PC-3 (cell line): ENCODE results near the gene SNAP23.

Source experiments
- EZH2phosphoT487 ChIP-seq: fragments of 300-600 bp; sonication (generic); IDR thresholded peaks from 2 replicates; pipeline ENCODE4 v1.6.1; 2018; ENCODE audit warnings: mild to moderate bottlenecking, antibody characterized with exemption, low read length, borderline replicate concordance
- TF ChIP-seq, protein P1 (sequence below): fragments of 300-600 bp; sonication (generic); conservative IDR thresholded peaks from 2 replicates; pipeline ENCODE4 v1.5.1; 2017; ENCODE audit warnings: antibody characterized with exemption, low read depth, mild to moderate bottlenecking, low read length

DNA sequence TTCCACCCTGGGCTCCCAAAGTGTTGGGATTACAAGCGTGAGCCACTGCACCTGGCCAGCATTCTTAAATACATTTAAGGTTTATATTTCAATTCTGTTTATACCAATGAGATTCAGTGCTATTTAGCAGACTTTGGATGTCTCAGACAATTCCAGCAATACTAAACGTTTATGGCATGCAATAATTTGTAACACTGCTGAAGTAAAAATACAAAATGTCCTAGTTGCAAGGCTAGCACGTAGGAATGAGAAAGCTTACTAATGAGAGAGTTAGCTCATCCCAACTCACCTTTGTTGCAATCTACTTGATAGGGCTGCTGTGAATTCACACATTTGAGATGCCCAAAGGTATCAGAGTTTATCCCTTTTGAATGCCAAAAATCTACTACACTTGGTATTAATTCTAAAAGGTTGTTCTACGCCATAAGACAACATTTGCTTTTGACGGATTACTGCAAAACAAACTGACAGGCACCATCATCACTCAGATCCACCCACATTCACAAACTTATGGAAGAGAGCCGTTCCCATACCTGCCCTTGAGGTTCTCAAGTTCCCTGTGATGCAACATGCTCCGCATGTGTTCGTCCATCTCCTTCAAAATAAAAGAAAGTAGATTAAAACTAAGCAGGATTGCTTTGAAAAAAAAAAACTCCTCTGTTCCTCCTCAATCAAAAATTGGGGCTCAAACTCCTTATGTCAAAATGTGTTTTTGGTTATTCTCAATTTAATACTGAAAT lies 29.7 kb upstream of the SNAP23 start:
- TF ChIP-seq EZH2phosphoT487 = no peak
- TF ChIP-seq, protein P1, sequence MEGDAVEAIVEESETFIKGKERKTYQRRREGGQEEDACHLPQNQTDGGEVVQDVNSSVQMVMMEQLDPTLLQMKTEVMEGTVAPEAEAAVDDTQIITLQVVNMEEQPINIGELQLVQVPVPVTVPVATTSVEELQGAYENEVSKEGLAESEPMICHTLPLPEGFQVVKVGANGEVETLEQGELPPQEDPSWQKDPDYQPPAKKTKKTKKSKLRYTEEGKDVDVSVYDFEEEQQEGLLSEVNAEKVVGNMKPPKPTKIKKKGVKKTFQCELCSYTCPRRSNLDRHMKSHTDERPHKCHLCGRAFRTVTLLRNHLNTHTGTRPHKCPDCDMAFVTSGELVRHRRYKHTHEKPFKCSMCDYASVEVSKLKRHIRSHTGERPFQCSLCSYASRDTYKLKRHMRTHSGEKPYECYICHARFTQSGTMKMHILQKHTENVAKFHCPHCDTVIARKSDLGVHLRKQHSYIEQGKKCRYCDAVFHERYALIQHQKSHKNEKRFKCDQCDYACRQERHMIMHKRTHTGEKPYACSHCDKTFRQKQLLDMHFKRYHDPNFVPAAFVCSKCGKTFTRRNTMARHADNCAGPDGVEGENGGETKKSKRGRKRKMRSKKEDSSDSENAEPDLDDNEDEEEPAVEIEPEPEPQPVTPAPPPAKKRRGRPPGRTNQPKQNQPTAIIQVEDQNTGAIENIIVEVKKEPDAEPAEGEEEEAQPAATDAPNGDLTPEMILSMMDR = no peak
